Measurements from ENCODE around the gene SMARCC2. TPM values are rescaled to one million over a fixed set of nuclear protein-coding genes. Genes with fewer than 3 reads are reported as not detected.
A peak's percentile ranks its signal among the peaks of the same experiment; 100 is the strongest.

SMARCC2 gene
- polyA plus RNA-seq, 2 of the 4 experiments (the other 2 are of a cell fraction) = 51.9 to 83.9 TPM

DNA sequence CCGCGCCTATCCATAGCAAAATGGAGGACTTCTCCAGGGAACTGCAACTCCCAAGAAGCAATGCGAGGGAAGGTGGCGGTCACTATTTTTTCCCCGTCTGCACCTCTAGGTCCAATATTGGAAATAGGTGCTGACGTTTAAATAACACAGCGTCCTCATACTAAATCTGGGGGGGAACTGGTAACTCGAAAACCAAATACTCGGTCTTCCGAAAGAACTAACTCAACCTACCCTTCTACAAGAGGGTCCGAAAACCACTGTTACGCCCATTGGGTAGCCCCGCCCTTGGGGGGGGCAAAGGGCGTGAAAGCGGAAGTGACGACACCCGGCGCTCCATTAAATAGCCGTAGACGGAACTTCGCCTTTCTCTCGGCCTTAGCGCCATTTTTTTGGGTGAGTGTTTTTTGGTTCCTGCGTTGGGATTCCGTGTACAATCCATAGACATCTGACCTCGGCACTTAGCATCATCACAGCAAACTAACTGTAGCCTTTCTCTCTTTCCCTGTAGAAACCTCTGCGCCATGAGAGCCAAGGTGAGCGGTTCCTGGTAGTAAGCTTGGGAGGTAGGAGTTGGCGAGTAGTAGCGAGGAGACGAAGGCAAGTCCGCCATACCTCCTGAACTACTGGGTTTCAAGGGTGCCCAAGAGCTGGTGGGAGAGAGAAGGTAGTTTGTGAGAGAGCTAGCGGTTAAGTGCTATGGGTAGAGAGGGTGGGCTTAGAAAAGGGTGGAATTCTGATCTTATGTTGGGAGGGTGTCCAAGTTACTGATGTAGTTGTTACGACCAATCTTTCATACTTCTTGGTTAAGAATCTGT, 72.8 kb downstream of the SMARCC2 start, which contains the start of gene RPL41 (continued):
- TF ChIP-seq GATA3 (IDR thresholded peaks at IDR 0.05; ENCODE audit: borderline replicate concordance) = peak; percentile 35
- TF ChIP-seq NR3C1 (IDR thresholded peaks at IDR 0.05) = no peak
- no peak for TF ChIP-seq HOXB5 (CRISPR knock-in tag; IDR thresholded peaks at IDR 0.05)
- TF ChIP-seq EHMT2 (IDR thresholded peaks at IDR 0.05; ENCODE audit: low read depth) = no peak
- TF ChIP-seq ZNF302 (CRISPR knock-in tag; IDR thresholded peaks at IDR 0.05) = no peak
- TF ChIP-seq HES2 (IDR thresholded peaks at IDR 0.05) = no peak
- TF ChIP-seq HOXB13 (CRISPR knock-in tag; IDR thresholded peaks at IDR 0.05; ENCODE audit: low read depth) = no peak
- TF ChIP-seq CBX8 (IDR thresholded peaks at IDR 0.05) = no peak

GRCh38 chr12:56115329-56115728, 74.0 kb downstream of the SMARCC2 start:
- no peak for FAIRE-seq
- H3K27ac ChIP-seq = peak overlapping the region; percentile 90 to 96
- H3K4me1 ChIP-seq = peaks cover 20% of the 10 kb centered on the region
- 19% methylated on average over 10 of the region's 10 CpGs for WGBS (ENCODE audit: missing lambda C conversion rate)
- peak overlapping the region; percentile 76 for H3K4me2 ChIP-seq
- CTCF ChIA-PET = interaction anchor here (0.7 to 1.4 kb wide), 5 partner anchors 9 to 118 kb away, joined by 3 to 4 read pairs (median 3); partner anchors contain the start of genes PA2G4, SMARCC2 and SUOX
- TF ChIP-seq, protein P1, sequence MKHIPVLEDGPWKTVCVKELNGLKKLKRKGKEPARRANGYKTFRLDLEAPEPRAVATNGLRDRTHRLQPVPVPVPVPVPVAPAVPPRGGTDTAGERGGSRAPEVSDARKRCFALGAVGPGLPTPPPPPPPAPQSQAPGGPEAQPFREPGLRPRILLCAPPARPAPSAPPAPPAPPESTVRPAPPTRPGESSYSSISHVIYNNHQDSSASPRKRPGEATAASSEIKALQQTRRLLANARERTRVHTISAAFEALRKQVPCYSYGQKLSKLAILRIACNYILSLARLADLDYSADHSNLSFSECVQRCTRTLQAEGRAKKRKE (CRISPR knock-in tag; IDR thresholded peaks at IDR 0.05; ENCODE audit: low read depth) = no peak
- TF ChIP-seq, protein P2, sequence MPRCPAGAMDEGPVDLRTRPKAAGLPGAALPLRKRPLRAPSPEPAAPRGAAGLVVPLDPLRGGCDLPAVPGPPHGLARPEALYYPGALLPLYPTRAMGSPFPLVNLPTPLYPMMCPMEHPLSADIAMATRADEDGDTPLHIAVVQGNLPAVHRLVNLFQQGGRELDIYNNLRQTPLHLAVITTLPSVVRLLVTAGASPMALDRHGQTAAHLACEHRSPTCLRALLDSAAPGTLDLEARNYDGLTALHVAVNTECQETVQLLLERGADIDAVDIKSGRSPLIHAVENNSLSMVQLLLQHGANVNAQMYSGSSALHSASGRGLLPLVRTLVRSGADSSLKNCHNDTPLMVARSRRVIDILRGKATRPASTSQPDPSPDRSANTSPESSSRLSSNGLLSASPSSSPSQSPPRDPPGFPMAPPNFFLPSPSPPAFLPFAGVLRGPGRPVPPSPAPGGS (IDR thresholded peaks at IDR 0.05) = no peak
- TF ChIP-seq RCOR1 (IDR thresholded peaks at IDR 0.05; ENCODE audit: low read depth, low read length) (no peak), SMC3 (IDR thresholded peaks at IDR 0.05) (no peak), TP53 (CRISPR knock-in tag; IDR thresholded peaks at IDR 0.05) (no peak), RFX5 (IDR thresholded peaks at IDR 0.05) (no peak), POLR2AphosphoS2 (conservative IDR thresholded peaks at IDR 0.05; ENCODE audit: low read length) (no peak), MAX (IDR thresholded peaks at IDR 0.05) (no peak), ZFP36 (IDR thresholded peaks at IDR 0.05; ENCODE audit: borderline replicate concordance, partially characterized antibody) (no peak), PHF8 (IDR thresholded peaks at IDR 0.05; ENCODE audit: borderline replicate concordance, low read depth) (no peak), BHLHE40 (IDR thresholded peaks at IDR 0.05; ENCODE audit: low read depth, low read length) (no peak), HOXA7 (CRISPR knock-in tag; IDR thresholded peaks at IDR 0.05) (no peak), CHD2 (IDR thresholded peaks at IDR 0.05; ENCODE audit: low read length, partially characterized antibody) (no peak)
- TF ChIP-seq, protein P3, sequence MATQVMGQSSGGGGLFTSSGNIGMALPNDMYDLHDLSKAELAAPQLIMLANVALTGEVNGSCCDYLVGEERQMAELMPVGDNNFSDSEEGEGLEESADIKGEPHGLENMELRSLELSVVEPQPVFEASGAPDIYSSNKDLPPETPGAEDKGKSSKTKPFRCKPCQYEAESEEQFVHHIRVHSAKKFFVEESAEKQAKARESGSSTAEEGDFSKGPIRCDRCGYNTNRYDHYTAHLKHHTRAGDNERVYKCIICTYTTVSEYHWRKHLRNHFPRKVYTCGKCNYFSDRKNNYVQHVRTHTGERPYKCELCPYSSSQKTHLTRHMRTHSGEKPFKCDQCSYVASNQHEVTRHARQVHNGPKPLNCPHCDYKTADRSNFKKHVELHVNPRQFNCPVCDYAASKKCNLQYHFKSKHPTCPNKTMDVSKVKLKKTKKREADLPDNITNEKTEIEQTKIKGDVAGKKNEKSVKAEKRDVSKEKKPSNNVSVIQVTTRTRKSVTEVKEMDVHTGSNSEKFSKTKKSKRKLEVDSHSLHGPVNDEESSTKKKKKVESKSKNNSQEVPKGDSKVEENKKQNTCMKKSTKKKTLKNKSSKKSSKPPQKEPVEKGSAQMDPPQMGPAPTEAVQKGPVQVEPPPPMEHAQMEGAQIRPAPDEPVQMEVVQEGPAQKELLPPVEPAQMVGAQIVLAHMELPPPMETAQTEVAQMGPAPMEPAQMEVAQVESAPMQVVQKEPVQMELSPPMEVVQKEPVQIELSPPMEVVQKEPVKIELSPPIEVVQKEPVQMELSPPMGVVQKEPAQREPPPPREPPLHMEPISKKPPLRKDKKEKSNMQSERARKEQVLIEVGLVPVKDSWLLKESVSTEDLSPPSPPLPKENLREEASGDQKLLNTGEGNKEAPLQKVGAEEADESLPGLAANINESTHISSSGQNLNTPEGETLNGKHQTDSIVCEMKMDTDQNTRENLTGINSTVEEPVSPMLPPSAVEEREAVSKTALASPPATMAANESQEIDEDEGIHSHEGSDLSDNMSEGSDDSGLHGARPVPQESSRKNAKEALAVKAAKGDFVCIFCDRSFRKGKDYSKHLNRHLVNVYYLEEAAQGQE (IDR thresholded peaks at IDR 0.05) = no peak
- POLR2A ChIA-PET = interaction anchor here (0.8 to 5.5 kb wide), 3 partner anchors 11 to 69 kb away, joined by 3 to 77 read pairs (median 3); partner anchors contain the start of genes ESYT1 and PA2G4
- peak in 1 of 2 experiments; percentile 33 for DNase-seq (ENCODE audit: low read depth in 1 of 2, low spot score in 1 of 2)
- no peak for ATAC-seq
- H3K9me3 ChIP-seq = no peaks in the 10 kb centered on the region
- H3K4me3 ChIP-seq = peak overlapping the region; percentile 71
